Measurements from ENCODE around the gene PBX2.

PBX2 gene

GRCh38 chr6:32176476-32177182 lies 13.4 kb downstream of the PBX2 start:
- DNase-seq (ENCODE audit: low read depth, low spot score) = no peak

GRCh38 chr6:32175711-32176475 lies 14.1 kb downstream of the PBX2 start, which contains the start of gene AGPAT1:
TSS of gene AGPAT1 (minus strand) at chr6:32176084. CDS start at chr6:32171496, 4,588 bp downstream.
- peak; percentile 80 for DNase-seq (ENCODE audit: low read depth, low spot score)
- H3K27ac ChIP-seq = peak within 1 kb of the TSS; percentile 97

More at GRCh38 chr6:32176476-32177182, 13.4 kb downstream of the PBX2 start:
- H3K27ac ChIP-seq = peak overlapping the region; percentile 97

- DNase-seq (ENCODE audit: low read depth, low spot score) = no peak
- peak overlapping the region; percentile 97 for H3K27ac ChIP-seq
Measured at GRCh38 chr6:32175322-32175710, 14.7 kb downstream of the PBX2 start.

- no peak for DNase-seq (ENCODE audit: low read depth, low spot score)
- H3K27ac ChIP-seq = no peak overlapping the region
Measured at GRCh38 chr6:32174416-32174815, 15.6 kb downstream of the PBX2 start.

- no peak overlapping the region for H3K27ac ChIP-seq
- DNase-seq (ENCODE audit: low read depth, low spot score) = no peak
Measured at GRCh38 chr6:32173051-32173727, 16.8 kb downstream of the PBX2 start.

- DNase-seq (ENCODE audit: low read depth, low spot score) = no peak
- no peak overlapping the region for H3K27ac ChIP-seq
Measured at GRCh38 chr6:32171234-32171633, 18.8 kb downstream of the PBX2 start.

GRCh38 chr6:32170294-32170693 lies 19.7 kb downstream of the PBX2 start:
- no peak for DNase-seq (ENCODE audit: low read depth, low spot score)
- H3K27ac ChIP-seq = no peak overlapping the region

- H3K27ac ChIP-seq = no peak overlapping the region
- no peak for DNase-seq (ENCODE audit: low read depth, low spot score)
Measured at GRCh38 chr6:32168807-32169591, 21.0 kb downstream of the PBX2 start.

GRCh38 chr6:32168350-32168749 lies 21.7 kb downstream of the PBX2 start:
- no peak overlapping the region for H3K27ac ChIP-seq

GRCh38 chr6:32167761-32168262 lies 22.2 kb downstream of the PBX2 start:
- no peak overlapping the region for H3K27ac ChIP-seq
- no peak for DNase-seq (ENCODE audit: low read depth, low spot score)

More at GRCh38 chr6:32168350-32168749, 21.7 kb downstream of the PBX2 start:
- no peak for DNase-seq (ENCODE audit: low read depth, low spot score)

GRCh38 chr6:32167154-32167760 lies 22.7 kb downstream of the PBX2 start:
- no peak for DNase-seq (ENCODE audit: low read depth, low spot score)
- H3K27ac ChIP-seq = no peak overlapping the region

GRCh38 chr6:32166411-32167061 lies 23.5 kb downstream of the PBX2 start:
- no peak overlapping the region for H3K27ac ChIP-seq
- DNase-seq (ENCODE audit: low read depth, low spot score) = no peak

GRCh38 chr6:32164295-32164694 lies 25.7 kb downstream of the PBX2 start, which contains the start of gene EGFL8:
TSS of gene EGFL8 (plus strand) at chr6:32164595. CDS start at chr6:32166166, 1,571 bp downstream.
- no peak for DNase-seq (ENCODE audit: low read depth, low spot score)
- H3K27ac ChIP-seq = no peak within 1 kb of the TSS

GRCh38 chr6:32163559-32164258 lies 26.3 kb downstream of the PBX2 start:
- no peak for DNase-seq (ENCODE audit: low read depth, low spot score)

GRCh38 chr6:32158052-32158451 lies 31.9 kb downstream of the PBX2 start:
- H3K27ac ChIP-seq = no peak overlapping the region
- no peak for DNase-seq (ENCODE audit: low read depth, low spot score)

More at GRCh38 chr6:32163559-32164258, 26.3 kb downstream of the PBX2 start:
- no peak overlapping the region for H3K27ac ChIP-seq

GRCh38 chr6:32156891-32157290 lies 33.1 kb downstream of the PBX2 start:
- DNase-seq (ENCODE audit: low read depth, low spot score) = no peak
- H3K27ac ChIP-seq = no peak overlapping the region

- H3K27ac ChIP-seq = peak overlapping the region; percentile 58
- DNase-seq (ENCODE audit: low read depth, low spot score) = no peak
Measured at GRCh38 chr6:32154514-32155161, 35.4 kb downstream of the PBX2 start.
